Heart left ventricle (tissue), 13 donors: ENCODE measurements around the gene RBM15.

Source experiments
- POLR2A ChIP-seq, 2 donors: fragments of 450-650 bp; IDR thresholded peaks; one replicate each; pipeline ENCODE4 v1.6.1; 2017; ENCODE audit warnings: antibody characterized with exemption in 2 of 2, mild to moderate bottlenecking in 2 of 2, moderate library complexity in 2 of 2
- TF ChIP-seq, protein P1 (sequence below), 12 donors: fragments of 200-600 bp; sonication (generic) in 4 of 12; IDR thresholded peaks; one replicate each; pipeline versions ENCODE4 v1.5.0 to v1.8.0; 2018 to 2022; ENCODE audit warnings: antibody characterized with exemption in 12 of 12, mild to moderate bottlenecking in 5 of 12
- donor health status: ischemic (EF 13 %, LVEDD 7.1; RV severe dilation, severe dysfunction).
- donor health status: DM: no; HTN: yes; CAD: no.
- donor health status: DM: no; HTN: no; CAD: no.
- donor health status: ischemic (EF 25% LVEDD 6.9; RV normal size, moderate dysfunction).
- donor health status: ischemic (EF 25% LVEDD 5.7; RV mildly dilated, moderate dysfunction).
- donor health status: ischemic (EF 35%, LVEDD 5.7; RV mildly dilated, moderate dysfunction).
- donor health status: nonischemic (EF 11% LVEDD 7.7; RV severe dilation, severe dysfunction).
- donor health status: DM: yes; HTN: yes; CAD: no.
- donor health status: PGD.
- donor health status: ischemic (EF 29% LVEDD 5.4; RV normal size, mild dysfunction).
- donor health status: nonischemic (EF 23%, LVEDD 6.1; RV moderate dilation, normal function).

GRCh38 chr1:110292031-110292741 lies 47.0 kb upstream of the RBM15 start:
- TF ChIP-seq, protein P1, sequence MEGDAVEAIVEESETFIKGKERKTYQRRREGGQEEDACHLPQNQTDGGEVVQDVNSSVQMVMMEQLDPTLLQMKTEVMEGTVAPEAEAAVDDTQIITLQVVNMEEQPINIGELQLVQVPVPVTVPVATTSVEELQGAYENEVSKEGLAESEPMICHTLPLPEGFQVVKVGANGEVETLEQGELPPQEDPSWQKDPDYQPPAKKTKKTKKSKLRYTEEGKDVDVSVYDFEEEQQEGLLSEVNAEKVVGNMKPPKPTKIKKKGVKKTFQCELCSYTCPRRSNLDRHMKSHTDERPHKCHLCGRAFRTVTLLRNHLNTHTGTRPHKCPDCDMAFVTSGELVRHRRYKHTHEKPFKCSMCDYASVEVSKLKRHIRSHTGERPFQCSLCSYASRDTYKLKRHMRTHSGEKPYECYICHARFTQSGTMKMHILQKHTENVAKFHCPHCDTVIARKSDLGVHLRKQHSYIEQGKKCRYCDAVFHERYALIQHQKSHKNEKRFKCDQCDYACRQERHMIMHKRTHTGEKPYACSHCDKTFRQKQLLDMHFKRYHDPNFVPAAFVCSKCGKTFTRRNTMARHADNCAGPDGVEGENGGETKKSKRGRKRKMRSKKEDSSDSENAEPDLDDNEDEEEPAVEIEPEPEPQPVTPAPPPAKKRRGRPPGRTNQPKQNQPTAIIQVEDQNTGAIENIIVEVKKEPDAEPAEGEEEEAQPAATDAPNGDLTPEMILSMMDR (IDR thresholded peaks at IDR 0.05): no peak
- no peak for TF ChIP-seq POLR2A (IDR thresholded peaks at IDR 0.05)
